GM19035 (cell line): ENCODE data around the gene LTC4S.

Experiments used
- ATAC-seq: cut with Tn5 transposase; IDR thresholded peaks from one replicate; pipeline ENCODE4 v1.9.1; 2021; ENCODE audit not compliant: unreplicated experiment

LTC4S gene

GRCh38 chr5:179795049-179795862, 1.5 kb downstream of the LTC4S start:
- no peak for ATAC-seq

- ATAC-seq: peak; percentile 82
These were observed 2.4 kb downstream of the LTC4S start for GRCh38 chr5:179795863-179796833.

DNA sequence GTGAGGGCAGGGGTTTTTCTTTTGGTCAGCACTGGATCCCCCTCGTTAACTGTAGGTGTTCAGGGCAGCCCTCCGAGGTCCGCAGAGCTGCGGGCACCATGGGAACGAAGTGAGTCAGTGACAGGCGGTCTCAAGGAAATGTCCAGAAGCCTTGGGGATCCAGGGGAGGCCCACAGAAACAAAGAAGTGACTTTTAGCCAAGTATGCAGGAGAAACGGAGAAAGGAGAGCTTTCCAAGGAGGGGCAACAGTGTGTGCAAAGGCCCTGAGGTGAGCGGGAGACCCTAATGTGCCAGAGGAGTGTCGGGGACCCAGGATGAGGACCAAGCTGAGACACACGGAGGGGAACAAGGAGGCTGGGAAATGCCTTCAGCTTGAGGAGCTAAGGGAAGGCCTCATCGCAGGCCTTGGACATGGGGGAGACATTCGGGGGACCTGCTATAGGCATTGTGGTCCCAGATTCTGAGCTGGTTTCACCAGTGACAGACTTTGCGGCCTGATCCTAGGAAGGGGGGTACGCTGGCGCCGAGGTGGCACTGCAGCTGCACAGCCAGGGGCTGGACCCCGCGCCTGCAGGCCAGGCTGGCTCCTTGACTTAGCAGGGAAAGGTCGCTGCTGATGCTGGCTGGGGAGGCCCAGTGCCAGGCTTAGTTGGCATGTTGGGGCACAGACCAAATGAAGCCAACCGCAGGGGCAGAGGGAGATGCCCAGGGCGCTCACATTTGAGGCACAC, 3.3 kb downstream of the LTC4S start:
- no peak for ATAC-seq

GRCh38 chr5:179797741-179798140, 4.0 kb downstream of the LTC4S start:
- no peak for ATAC-seq

- ATAC-seq: no peak
These were observed 4.5 kb downstream of the LTC4S start for GRCh38 chr5:179798144-179798770.

GRCh38 chr5:179798771-179799643, 5.2 kb downstream of the LTC4S start:
- ATAC-seq: no peak

DNA sequence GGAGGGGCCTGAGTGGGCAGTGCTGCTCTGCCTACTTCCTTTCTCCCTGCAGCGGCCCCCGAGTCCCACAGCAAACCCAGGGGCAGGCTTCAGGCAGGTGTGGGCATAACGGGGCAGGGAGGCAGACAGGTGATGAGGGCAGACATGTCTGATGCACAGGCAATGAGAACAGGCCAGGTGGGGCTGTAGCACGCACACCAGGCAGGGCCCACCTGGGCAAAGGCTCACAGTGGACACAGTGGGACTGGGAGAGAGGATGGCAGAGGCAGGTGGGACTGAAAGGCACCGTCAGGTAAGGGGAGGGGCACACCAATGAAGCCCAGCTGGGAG, 5.8 kb downstream of the LTC4S start:
- ATAC-seq: no peak

- ATAC-seq: no peak
These were observed 6.4 kb downstream of the LTC4S start for GRCh38 chr5:179800071-179800695.

GRCh38 chr5:179800696-179801201, 7.0 kb downstream of the LTC4S start:
- ATAC-seq: no peak

DNA sequence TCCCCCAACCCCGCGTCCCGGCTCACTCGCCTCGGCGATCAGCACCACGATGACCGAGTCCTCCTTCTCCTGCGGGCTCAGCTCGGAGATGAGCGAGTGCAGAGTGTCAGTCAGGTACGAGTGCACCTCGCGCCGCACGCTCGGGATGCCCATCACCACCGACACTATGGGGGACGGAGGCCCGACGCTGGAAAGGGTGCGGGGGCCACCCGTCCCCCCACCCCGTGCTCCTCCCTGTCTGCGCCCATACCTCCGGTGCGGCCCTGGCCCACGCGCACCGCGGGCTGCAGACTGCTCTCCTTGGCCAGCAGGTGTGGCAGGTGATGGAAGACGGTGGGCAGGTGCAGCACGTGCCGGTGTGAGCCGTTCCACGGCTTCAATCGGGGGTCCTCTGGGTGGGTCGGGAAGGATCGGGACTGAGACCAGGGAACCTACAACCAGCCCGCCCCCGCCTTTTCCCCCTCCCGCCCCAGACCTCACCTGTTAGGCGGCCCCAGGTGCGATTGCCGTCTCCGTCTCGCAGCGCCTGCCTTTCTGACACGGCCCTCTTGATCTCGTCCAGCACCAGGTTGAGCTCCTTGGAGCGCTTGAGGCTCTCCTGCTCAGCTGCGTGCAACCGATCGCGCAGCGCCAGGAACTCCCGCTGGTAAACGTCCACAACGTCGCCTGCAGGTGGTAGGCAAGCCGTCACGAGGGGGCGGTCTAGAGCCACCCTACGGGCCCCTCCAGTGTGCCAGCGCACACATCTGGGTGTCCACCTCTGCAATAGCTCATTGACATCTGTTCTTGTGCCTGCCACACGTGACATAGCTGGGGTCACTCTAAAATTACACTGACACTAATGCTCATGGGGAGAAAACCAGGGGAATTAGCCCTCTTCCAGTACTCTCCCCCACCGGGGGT, 7.8 kb downstream of the LTC4S start:
- ATAC-seq: no peak

- ATAC-seq: no peak
These were observed 8.6 kb downstream of the LTC4S start for GRCh38 chr5:179802207-179802883.

DNA sequence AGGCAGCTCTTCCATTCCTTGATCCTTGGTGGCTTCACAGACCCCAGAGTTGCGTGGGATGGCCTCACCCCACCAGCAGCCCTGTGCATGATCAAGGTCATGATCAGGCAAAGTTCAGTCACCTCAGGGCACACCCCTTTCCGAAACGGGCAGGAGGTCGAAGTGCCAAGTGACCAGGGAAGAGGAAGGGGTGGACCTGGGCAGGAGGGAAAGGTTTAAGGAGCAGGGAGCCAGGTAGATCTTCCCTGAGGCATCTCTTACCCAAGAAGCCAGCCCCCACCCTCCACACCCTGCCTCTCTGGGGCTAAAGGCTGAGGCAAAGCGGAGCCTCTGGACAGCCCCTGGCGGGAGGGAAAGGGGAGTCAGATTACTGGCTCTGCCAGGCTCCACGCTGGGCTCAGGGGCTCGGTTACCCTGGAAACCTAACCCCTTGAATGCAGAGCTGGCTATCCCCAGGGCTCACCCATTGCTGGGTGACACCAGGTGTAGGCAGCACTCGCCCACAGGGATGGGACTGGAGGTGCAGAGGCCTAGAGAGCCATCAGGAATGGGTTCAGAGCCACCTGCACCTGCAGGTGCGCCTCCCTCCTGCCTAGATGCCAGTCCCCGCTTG, 9.3 kb downstream of the LTC4S start:
- no peak for ATAC-seq

DNA sequence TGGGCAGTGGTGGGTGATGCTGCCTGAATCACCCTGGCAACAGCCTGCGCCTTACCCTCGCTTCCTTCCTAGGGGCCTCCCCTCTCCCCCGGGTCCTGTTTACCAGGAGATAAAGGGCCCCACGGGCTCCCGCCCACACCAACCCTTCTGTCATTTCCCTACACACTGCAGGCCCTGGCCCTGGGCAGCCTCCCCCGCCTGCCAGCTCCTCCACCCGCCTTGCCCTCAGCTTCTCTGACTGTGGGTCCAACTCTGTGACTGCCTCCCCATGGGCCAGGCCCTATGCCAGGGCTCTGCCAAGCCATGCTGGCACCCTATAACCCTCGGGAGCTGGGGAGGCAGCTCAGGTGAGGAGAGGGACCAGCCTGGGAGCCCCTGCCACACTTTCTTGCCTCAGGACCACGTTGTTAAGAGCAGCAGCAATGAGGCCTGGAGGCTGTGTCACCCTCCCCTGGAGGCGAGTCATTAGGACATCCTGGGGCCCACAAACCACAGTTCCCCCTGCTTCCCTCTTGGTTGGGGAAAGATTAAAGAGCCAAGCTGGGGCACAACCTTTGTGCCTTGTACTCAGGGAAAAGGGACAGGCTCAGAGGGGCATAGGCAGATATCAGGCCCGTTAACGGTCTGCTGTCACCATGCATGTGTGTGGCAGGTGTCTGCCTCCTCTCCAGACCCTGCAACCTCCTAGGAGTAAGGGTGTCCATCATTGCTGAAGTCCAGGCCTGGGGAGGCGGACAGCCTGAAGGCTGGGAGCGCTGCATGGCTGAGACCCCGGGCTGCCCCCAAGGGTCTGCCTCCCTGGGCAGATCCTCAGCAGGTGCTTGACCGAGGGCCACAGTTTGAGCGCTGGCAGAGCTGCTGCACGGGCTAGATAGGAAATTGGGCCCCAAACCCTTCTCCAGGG, 10.1 kb downstream of the LTC4S start:
- no peak for ATAC-seq

- no peak for ATAC-seq
These were observed 10.8 kb downstream of the LTC4S start for GRCh38 chr5:179804555-179804947.

- no peak for ATAC-seq
These were observed 11.3 kb downstream of the LTC4S start for GRCh38 chr5:179805070-179805528.
